ENCODE results near the gene ADAM22.

DNA sequence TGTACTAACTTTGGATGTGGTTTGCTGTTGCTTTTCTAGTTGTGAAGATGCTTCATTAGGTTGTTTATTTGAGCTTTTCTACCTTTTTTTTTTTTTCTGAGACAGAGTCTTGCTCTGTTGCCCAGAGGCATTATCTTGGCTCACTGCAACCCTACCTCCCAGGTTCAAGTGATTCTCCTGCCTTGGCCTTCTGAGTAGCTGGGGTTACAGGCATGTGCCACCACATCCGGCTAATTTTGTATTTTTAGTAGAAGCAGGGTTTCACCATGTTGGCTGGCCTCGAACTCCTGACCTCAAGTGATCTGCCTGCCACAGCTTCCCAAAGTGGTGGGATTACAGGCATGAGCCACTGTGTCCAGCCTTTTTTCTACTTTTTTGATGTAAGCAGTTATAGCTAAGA lies 93.7 kb downstream of the ADAM22 start:
- no peak for TF ChIP-seq MAFK (IDR thresholded peaks at IDR 0.05; ENCODE audit: partially characterized antibody)
- TF ChIP-seq, protein P1, sequence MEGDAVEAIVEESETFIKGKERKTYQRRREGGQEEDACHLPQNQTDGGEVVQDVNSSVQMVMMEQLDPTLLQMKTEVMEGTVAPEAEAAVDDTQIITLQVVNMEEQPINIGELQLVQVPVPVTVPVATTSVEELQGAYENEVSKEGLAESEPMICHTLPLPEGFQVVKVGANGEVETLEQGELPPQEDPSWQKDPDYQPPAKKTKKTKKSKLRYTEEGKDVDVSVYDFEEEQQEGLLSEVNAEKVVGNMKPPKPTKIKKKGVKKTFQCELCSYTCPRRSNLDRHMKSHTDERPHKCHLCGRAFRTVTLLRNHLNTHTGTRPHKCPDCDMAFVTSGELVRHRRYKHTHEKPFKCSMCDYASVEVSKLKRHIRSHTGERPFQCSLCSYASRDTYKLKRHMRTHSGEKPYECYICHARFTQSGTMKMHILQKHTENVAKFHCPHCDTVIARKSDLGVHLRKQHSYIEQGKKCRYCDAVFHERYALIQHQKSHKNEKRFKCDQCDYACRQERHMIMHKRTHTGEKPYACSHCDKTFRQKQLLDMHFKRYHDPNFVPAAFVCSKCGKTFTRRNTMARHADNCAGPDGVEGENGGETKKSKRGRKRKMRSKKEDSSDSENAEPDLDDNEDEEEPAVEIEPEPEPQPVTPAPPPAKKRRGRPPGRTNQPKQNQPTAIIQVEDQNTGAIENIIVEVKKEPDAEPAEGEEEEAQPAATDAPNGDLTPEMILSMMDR (IDR thresholded peaks at IDR 0.05) = no peak
- no peak for TF ChIP-seq EP300 (IDR thresholded peaks at IDR 0.05)
- TF ChIP-seq ZNF302 (CRISPR knock-in tag; IDR thresholded peaks at IDR 0.05) = no peak

Data from A549 (cell line).